Endothelial cell of hepatic sinusoid (primary cell): ENCODE data around the gene WNT3A.

ENCODE experiments used
- in situ Hi-C: cut with HindIII; loops from 2 replicates; pipeline ENCODE4 v1.10.0; 2017; ENCODE audit warnings: low sequenced_read_pairs

The WNT3A gene

DNA sequence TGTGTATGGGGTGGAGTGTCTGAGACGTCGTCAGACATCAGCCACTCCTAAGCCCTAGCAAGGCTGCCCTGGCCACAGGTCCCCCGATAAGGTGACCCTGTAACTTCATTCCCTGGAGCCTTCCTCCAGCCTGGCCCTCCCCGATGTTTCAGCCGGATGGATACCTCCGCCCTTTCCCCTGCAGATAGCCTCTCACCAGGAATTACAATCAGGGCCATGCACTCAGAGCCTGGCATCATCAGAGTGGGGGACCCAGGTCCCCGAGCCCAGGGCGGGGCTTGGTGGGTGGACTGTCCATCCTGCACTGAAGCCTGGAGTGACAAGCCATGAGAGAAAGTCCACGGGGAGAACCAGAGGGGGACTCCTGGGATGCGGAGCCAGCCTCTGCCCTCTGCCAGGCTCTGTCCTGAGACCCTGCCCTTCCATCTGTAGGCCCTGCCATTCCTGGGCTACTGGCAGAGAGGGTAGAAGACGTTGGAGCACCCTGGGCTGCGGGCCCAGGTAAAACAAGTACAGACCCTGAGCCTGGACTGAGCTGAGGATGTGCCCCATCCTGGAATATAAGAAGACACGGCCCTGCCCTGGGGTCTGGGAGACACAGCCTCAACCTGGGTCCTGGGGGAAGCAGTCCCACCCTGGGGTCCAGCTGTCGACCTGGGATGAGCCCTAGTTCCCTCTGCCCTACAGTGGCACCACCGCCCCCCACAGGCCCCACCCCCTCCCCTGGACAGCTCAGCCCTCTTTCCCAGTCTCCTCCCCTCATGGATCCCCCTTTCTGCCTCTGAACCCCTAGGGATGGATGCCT is 58.9 kb downstream of the WNT3A start:
- in situ Hi-C loops = loop anchor here (5.0 kb wide), 1 partner anchor 68 kb away; no protein-coding TSS in a partner anchor

DNA sequence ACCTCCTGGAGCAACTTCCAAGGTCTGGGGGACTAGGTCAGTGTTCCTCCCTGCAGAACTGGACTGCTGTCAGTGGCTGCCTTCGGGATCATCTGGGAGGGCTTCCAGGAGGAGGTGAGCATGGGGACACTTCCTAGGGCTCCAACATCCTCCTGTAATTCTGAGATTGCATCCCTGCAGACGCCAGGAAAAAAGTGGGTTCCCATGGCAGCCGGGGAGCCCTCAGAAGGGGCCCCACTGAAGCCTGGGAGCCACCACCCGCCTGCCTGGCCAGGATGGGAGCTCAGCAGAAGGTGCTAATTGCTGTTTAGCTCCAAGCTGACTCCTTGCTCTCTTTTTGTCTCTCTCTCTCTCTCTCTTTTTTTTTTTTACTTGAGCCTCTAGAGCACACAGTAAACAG is 59.6 kb downstream of the WNT3A start:
- in situ Hi-C loops = loop anchor here (5.0 kb wide), 1 partner anchor 69 kb away; no protein-coding TSS in a partner anchor

DNA sequence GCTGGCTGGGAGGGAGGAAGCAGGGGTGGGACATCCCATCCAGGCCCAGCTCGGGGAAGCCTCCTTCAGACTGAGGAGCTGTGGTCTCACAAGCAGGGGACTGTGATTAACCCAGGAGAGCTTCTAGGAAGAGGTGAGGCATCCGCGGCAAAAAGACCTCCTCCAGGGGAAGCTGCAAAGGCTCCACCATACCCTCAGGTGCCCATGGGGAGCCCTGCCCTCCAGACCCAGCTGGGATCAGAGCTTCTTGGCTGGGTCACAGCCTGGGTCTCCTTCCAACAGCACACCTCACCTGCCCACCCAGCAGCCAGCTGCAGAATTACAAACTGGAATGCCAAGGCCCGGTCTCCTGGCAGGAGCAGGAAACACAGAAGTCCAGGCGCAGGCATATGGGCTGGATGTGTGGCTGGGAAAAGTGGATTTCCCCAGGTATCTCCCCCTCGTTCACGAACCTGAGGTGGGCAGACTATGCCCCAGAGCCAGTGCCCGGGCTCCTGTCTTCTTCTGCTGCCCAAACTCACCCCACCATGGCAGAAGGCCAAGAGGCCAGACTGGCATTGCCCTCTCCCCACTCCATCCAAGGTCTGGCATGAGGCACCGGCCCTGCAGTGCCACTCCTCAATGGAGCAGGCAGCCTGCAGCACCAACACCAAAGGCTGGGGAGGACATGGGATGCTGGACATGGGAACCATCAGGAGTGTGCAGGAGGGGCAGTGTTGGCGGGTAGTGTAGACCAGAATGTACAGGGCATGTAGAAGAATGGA is 60.3 kb downstream of the WNT3A start:
- in situ Hi-C loops = loop anchor here (5.0 kb wide), 1 partner anchor 70 kb away; no protein-coding TSS in a partner anchor

DNA sequence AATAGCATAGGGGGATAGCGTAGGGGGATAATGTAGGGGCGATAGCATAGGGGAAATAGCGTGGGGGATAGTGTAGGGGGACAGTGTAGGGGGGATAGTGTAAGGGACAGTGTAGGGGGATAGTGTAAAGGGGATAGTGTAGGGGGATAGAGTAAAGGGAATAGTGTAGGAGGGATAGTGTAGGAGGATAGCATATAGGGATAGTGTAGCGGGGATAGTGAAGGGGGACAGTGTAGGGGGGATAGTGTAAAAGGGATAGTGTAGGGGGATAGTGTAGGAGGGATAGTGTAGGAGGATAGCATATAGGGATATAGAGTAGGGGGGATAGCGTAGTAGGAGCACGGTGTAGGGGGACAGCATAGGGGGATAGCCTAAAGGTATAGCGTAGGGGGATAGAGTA is 61.6 kb downstream of the WNT3A start:
- in situ Hi-C loops = loop anchor here (5.0 kb wide), 1 partner anchor 71 kb away; no protein-coding TSS in a partner anchor

DNA sequence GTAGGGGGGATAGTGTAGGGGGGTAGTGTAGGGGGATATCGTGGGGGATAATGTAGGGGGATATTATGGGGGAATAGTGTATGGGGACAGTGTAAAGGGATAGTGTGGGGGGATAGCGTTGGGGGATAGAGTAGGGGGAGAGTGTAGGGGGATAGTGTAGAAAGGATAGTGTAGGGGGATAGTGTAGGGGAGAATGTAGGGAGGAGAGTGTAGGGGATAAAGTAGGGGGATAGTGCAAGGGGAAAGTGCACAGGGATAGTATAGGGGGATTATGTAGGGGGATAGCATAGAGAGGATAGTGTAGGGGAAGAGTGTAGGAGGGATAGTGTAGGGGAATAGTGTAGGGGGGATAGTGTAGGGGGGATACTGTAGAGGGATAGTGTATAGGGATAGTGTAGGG is 63.4 kb downstream of the WNT3A start:
- in situ Hi-C loops = no loop called here

DNA sequence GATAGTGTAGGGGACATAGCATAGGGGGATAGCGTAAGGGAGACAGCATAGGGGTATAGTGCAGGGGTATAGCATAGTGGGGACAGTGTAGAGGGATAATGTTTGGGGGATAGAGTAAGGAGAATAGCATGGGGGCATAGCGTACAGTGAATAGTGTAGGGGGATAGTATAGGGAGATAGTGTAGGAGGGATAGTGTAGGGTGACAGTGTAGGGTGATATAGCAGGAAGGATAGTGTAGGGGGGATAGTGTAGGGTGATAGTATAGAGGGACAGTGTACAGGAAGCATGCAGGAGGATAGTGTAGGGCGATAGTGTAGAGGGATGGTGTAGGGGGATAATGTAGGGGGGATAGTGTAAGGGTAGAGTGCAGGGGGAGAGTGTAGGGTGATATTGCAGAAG is 64.1 kb downstream of the WNT3A start:
- in situ Hi-C loops = no loop called here

DNA sequence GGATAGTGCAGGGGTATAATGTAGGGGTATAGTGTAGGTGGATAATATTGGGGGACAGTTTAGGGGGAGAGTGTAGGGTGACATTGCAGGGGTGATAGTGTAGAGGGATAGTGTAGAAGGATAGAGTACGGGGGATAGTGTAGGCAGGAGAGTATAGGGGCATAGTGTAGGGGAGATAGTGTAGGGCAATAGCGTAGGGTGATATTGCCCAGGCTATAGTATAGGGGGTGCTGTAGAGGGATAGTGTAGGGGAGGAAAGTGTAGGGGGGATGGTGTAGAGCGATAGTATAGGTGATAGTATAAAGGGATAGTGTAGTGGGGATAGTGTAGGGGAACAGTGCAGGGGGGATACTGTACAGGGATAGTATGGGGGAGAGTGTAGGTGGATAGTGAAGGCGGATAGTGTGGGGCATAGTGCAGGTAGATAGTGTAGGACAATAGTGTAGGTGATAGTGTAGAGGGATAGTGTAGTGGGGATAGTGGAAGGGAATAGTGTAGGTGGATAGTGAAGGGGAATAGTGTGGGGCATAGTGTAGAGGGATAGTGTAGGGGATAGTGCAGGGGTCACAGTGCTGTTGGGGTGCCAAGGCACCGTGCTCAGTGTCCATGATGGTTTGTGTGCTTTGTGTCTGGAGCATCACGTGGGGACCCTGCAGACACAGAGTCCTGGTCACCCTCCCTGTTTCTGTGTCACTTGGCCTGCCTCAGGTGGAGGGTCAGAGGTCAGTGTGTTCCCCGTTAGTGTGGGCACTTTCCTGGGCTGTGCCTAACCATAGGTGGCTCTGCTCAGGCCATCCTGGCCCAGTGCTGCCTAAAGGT is 65.2 kb downstream of the WNT3A start:
- in situ Hi-C loops = no loop called here

DNA sequence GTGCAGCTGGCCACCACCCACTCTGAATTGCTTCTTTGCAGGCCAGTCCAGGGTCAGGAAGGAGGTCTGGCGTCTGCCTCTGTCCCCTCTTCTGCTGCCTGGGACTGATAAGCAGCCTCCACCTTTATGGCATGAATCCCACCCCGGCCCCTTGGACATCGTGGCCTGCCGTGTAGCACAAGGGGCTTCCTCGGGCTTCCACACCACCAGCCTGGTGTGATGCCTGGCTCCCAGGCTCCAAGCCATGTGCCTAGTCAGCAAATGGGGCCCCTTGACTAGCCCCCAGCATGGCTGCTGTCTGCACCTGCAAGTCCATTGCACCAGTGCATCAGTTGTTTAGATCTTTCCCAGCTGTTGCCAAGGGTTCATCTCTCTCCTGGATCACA is 65.9 kb downstream of the WNT3A start:
- in situ Hi-C loops = no loop called here

DNA sequence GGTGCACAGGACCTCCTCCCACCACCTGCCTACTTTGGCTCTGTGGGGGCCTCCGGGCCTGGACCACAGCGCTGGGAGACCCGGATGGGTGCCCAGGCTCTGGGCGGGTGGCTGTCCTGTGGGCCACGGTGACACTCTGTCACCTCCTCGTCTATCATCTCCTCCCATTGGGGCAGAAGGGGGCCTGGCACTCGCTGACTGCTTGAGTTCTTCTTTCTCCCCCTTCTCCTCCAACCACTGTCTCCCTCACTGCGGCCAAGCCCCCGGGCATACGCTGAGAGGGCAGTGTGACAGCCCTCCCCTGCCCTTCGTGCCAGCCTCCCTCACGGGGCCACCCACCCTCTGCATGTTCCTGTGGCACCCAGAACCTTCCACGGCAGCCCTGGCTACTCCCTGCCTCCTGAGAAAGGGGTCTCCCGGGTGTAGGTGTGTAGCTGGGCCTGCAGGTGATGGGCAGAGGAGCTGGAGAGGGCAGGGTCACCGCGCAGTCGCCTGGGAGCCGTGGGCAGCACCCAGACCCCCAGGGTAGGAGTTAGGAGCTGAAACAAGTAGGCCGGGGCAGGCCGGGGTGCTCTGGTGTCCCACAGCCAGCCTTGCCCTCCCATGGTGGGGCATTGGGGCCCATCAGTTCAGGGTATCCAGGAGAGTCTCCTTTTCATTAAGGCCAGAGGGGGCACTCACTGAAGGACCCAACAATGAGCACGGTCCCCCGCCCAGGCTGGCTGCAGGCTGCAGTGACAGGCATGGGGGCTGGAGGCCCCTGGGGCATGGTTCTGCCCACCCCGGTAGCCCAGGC is 66.5 kb downstream of the WNT3A start:
- in situ Hi-C loops = no loop called here

DNA sequence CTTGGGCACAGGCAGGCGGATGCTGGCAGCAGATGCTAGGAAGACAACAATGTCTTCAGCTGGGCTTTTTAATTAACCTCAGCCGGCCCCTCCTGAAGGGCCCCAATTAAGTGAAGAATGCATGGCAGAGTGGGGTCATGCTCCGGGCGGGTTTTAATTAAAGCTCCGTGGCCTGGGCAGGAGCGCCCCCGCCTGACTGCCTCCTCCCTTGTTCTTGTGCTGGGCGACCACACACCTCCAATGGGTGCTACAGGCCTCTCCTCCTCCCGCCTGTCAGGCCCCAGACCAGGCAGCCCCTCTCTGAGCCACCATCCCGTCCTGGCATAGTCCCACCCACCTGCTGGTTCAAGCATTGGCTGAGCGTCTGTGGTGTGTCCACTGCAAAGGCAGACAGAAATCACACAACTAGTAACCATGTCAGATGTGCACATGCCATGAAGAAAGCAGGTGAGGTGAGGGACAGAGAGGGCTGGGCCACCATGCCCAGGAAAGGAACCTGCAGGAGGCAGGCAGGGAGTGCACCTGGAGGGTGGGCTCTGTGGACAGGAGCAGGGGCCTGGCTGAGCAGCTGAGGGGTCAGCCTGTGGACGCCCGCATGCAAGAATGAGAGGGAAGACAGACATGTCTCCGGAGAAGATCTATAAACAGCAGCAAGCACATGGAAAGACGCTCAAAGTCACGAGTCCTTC is 67.2 kb downstream of the WNT3A start:
- in situ Hi-C loops = no loop called here

DNA sequence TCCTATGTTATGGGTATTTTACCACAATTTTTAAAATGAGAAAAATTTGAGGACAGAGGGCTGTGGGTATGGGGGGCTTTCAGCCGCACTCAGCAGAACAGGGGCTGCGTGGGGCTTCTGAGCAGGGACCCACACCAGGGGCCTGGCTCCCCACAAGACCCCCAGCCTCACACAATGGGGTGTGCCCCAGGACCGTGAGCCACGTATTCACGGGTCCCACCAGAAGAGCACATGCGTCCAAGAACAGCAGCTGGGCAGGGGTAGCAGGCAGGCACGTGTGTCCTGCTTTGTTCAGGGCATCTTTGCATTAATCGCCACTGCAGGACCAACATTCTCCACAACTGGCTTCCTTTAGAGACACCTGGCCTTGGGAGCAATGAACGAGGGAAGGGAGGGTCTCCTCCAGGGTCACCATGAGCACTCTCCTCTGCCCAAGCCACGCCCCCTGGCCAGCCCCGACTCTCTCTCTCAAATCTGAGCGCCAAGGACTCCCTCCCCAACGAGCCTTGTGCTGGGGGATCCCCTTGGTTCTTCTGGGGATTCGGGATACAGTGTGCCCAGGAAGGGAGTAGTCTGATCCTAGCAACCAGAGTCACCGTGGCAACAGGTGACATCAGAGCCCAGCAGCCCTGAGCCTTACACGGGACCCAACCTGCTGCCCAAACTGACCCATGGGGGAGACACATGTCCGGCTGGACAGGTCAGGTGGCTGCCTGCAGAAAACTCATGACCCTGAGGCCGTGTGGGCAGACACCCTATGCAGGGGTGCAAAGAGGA is 68.3 kb downstream of the WNT3A start:
- in situ Hi-C loops = no loop called here

DNA sequence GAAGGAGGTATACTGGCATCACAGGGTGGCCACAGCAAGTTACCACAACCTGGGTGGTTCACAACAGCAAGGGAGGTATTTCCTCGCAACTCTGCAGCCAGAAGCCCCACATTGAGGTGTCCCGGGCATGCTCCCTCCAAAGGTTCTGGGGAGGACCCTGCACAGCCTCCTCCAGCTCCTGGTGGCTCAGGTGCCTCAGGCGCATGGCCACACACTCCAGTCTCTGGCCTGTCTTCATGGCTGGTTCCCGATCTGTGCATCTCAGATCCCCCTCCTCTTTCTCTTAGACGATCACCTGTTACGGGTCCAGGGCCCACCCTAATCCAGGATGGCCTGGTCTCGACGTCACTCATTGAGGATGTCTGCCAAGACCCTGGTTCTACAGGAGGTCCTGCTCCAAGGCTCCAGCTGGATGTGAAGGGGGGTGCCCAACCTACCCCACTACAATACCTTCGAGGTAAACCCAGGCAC is 69.0 kb downstream of the WNT3A start:
- in situ Hi-C loops = no loop called here

DNA sequence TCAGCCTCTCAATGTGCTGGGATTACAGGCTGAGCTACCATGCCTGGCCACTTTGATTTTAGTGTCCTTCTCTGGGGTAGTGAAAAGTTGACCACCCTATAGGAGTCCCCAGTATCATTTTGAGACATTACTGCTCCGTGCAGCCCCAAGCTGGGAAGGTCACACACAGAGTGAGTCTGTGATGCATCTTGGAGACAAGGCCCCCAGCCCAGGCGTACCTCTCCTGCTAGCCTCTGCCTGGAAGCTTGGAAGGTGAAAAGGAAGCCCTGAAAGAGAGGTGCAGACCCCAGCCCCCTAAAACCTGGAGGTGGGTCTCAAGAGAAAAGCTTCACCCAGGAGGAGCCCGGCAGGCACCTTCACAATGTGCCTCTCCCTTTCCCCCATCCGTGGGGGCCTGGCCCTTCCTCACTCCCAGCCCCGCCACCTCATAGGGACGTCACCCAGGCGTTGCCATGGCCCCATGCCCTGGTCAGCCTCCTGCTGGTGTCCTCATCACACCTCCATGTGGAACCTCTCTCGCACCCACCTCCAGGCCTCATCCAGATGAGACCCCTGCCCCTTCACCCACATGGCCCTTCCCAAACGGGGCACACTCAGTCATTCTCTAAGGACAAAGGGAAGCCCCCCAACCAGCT is 70.1 kb downstream of the WNT3A start:
- in situ Hi-C loops = no loop called here

DNA sequence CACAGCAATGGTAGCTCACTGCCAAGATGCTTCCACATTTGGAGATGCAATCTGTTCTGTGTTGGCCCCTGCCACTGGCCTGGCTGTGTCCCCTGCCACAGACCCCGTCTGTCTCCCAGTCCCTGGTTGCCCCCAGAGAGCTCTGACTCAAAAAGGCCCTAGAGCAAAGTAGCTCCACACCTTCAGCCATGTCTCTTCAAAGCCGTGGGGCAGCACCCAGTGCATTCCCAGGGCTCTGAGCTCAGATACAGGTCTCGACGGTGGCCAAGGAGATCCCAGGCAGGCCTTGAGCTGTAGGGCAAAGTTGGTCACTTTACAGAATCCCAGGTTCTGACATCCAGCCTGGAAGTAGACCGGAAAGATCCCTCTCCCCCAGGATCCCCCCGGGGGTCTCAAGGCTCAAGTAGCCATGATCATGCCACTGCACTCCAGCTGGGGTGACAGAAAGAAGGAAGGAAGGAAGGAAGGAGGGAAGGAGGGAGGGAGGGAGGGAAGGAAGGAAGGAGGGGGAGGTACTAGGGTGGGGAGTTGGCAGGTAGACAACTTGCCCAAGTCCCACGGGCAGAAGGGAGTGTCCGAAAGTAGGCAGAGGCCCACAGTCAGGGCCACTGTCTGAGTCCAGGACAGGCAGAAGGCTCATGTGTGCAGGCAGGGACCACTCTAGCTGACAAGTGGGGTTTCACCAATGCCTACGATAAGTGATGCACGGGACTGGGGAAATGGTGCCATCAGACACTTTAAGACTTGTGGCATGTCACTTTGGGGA is 71.0 kb downstream of the WNT3A start:
- in situ Hi-C loops = no loop called here

DNA sequence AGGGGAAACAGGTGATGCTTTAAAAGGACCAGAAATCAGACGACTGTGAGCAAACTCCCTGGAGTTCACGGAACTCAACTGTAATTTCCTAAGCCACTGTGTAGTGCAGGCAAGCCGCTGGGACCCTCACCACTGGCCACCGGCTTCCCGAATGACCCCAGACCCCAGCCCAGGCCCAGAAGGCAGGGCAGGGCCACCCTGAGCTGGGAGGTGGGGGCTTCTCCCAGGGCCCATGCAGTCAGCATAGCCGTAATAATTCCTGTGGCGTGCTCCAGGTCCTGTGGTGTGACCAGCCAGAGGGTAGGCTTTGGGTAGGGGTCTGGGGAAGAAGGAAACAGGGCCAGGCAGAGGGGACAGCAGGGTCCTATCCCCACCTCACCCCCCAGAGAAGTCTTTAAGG is 72.2 kb downstream of the WNT3A start:
- in situ Hi-C loops = no loop called here

DNA sequence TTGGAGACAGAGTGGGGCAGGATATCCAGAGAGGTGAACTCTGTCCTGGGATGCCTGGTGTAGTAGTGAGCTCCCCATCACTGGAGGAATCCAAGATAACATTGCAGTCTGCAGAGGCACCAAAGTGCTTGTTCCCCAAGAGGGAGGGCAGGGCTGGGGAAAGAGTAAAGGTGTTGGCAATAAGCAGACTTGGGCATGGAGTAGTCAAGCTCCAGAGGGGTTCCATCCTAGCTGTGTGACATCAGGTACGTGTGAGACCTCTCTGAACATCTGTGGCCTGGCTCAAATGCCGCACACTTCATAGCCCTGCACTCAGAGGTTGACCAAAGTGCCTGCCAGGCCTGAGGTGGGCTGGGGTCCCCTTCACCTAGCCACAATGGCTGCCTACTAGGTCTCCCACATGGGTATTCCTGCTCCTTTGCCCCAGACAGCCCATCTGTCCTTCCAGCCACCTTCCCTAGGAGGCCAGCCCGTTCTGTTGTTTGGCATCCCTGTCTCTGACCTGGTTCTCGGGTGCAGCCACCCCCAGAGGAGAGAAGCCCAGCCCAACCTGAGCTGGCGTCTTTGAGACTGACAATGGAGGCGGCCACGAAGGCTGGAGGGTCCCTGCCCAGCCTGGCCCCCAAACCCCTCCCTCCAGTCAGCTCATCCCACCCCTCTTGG is 72.9 kb downstream of the WNT3A start:
- in situ Hi-C loops = no loop called here

DNA sequence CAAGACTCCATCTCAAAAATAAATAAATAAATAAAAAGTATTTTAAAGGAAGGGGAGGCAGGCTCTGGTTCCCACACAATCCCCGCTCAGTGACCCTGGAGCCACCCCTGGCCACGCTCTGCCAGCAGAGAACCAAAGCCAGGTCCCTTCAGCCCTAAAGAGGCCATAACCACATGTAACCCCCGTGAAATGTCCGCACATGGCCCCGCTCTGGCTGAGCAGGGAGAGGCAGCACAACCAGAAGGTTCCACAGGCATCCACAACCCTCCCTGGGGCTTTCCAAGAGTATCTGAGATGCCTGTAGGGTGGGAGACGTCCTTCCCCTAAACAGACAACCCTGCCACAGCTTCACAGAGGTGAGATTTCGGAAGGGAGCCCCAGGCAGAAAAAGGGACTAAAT is 74.3 kb downstream of the WNT3A start:
- in situ Hi-C loops = no loop called here
